H1 (cell line): Measurements from ENCODE around the gene MLPH. TPM values are rescaled to one million over a fixed set of nuclear protein-coding genes. Genes with fewer than 3 reads are reported as not detected.

Experiments used
- BACH1 ChIP-seq: IDR thresholded peaks from 2 replicates; pipeline ENCODE4 v1.6.1; 2012; ENCODE audit warnings: low read length, improper control_type of control experiment
- CTCF ChIP-seq, 3 experiments: IDR thresholded peaks; 1 replicate in 2 of 3; 2 replicates in 1 of 3; pipeline versions ENCODE4 v1.5.1 to v1.6.1; 2011; ENCODE audit warnings: low read length in 3 of 3, mild to moderate bottlenecking in 3 of 3, inconsistent platforms in 2 of 3, low read depth in 1 of 3, moderate library complexity in 1 of 3; ENCODE audit not compliant: insufficient read depth in 1 of 3; ENCODE audit errors: control extremely low read depth in 1 of 3
- HDAC2 ChIP-seq, 2 experiments: fragments of 300-600 bp in 1 of 2; sonication (generic) in 1 of 2; IDR thresholded peaks; 2 replicates each; pipeline ENCODE4 v1.6.1; 2011 to 2012; ENCODE audit warnings: low read depth in 2 of 2, low read length in 2 of 2, mild to moderate bottlenecking in 2 of 2, moderate library complexity in 2 of 2, borderline replicate concordance in 1 of 2, inconsistent platforms in 1 of 2
- JUN ChIP-seq: IDR thresholded peaks from 2 replicates; pipeline ENCODE4 v1.6.1; 2011; ENCODE audit warnings: low read depth, mild to moderate bottlenecking, improper control_type of control experiment, low read length
- SP1 ChIP-seq: IDR thresholded peaks from 2 replicates; pipeline ENCODE4 v1.6.1; 2011; ENCODE audit warnings: low read depth, low read length
- SP4 ChIP-seq: IDR thresholded peaks from 2 replicates; pipeline ENCODE4 v1.6.1; 2012; ENCODE audit warnings: low read length, inconsistent platforms
- polyA plus RNA-seq, 7 experiments: library from polyadenylated mRNA; depleted of rRNA in 3 of 7; stranded (reverse) in 5 of 7; unstranded in 2 of 7; fragments of >200 nt in 5 of 7; fragments of 200-250 nt in 2 of 7; gene quantifications; 1 replicate in 5 of 7; 2 replicates in 1 of 7; 4 replicates in 1 of 7; pipeline versions ENCODE4 v1.2.1 to v1.2.3, GENCODE V29; 2011 to 2013; ENCODE audit warnings: missing spikeins in 2 of 7, mixed read lengths in 2 of 7
- total RNA-seq: library from RNA; stranded (reverse); fragmentation: NEBNext Ultra II Directional; extraction: Animal tissue kit (Norgen Biotek cat#: 25700); gene quantifications from 2 replicates; pipeline ENCODE4 v1.2.1, GENCODE V29; 2021

MLPH gene
- total and polyA plus RNA-seq, 2 of the 8 experiments (the other 6 are each of a cell fraction or from before 2014, with no cell fraction given), result 12.7 to 17.0 TPM

- TF ChIP-seq HDAC2 (IDR thresholded peaks at IDR 0.05; ENCODE audit: borderline replicate concordance in 1 of 2, low read depth in 2 of 2, low read length in 2 of 2), result no peak
- no peak for TF ChIP-seq SP1
- TF ChIP-seq SP4, result no peak
- TF ChIP-seq CTCF (IDR thresholded peaks at IDR 0.05; ENCODE audit: control extremely low read depth in 1 of 3, insufficient read depth in 1 of 3, low read depth in 1 of 3, low read length in 3 of 3), result no peak
- no peak for TF ChIP-seq BACH1
- TF ChIP-seq JUN, result no peak
- TF ChIP-seq, all 59 proteins: peak for 0
These were observed 37.6 kb downstream of the MLPH start (continued) for GRCh38 chr2:237524631-237525030.
